Breast epithelium (tissue), 3 donors: ENCODE data around the gene SLC23A1.
"Not testable (repeated sequence)": the region's sequence is repeated elsewhere in the genome, so short reads cannot be mapped to it uniquely, and the experiment has no call there.

ENCODE experiments used
- CTCF ChIP-seq, 3 donors: fragments of 450-650 bp; IDR thresholded peaks; one replicate each; pipeline ENCODE4 v1.5.1; 2016 to 2017; ENCODE audit warnings: antibody characterized with exemption in 3 of 3, mild to moderate bottlenecking in 3 of 3, moderate library complexity in 3 of 3
- POLR2A ChIP-seq: fragments of 450-650 bp; IDR thresholded peaks from one replicate; pipeline ENCODE4 v1.6.1; 2016; ENCODE audit warnings: antibody characterized with exemption, mild to moderate bottlenecking, moderate library complexity
- POLR2AphosphoS5 ChIP-seq, 3 donors: sonication (generic); formaldehyde crosslinking; IDR thresholded peaks; one replicate each; pipeline ENCODE4 v1.6.1; 2017; ENCODE audit warnings: antibody characterized with exemption in 3 of 3

- not testable (repeated sequence) for TF ChIP-seq CTCF (IDR thresholded peaks at IDR 0.05); POLR2AphosphoS5 (IDR thresholded peaks at IDR 0.05); POLR2A
Measured at GRCh38 chr5:139347863-139348262, 35.2 kb downstream of the SLC23A1 start.
